Activated CD4-positive, alpha-beta T cell treated with anti-CD3 and anti-CD28 coated beads, Interleukin-2, amount 10 ng/mL, durations not matched to agents 24 days and 14 days (primary cell): Measurements from ENCODE around the gene AIFM3. TPM values are rescaled to one million over a fixed set of nuclear protein-coding genes. Genes with fewer than 3 reads are reported as not detected.

Experiments used
- DNase-seq: peaks from one replicate; pipeline ENCODE4 v3.0.0; 2022
- H3K27ac Mint-ChIP-seq: one replicate; pipeline ENCODE4 v1.8.0; 2022; ENCODE audit warnings: mild to moderate bottlenecking, mixed read lengths
- H3K27me3 Mint-ChIP-seq: one replicate; pipeline ENCODE4 v1.8.0; 2022; ENCODE audit warnings: mixed read lengths
- H3K36me3 Mint-ChIP-seq: one replicate; pipeline ENCODE4 v1.8.0; 2022; ENCODE audit warnings: low read depth, mild to moderate bottlenecking, mixed read lengths
- H3K4me1 Mint-ChIP-seq: one replicate; pipeline ENCODE4 v1.8.0; 2021; ENCODE audit warnings: mixed read lengths
- H3K4me3 Mint-ChIP-seq: one replicate; pipeline ENCODE4 v1.8.0; 2022; ENCODE audit warnings: mild to moderate bottlenecking, moderate library complexity, mixed read lengths
- H3K9me3 Mint-ChIP-seq: one replicate; pipeline ENCODE4 v1.8.0; 2021; ENCODE audit warnings: mixed read lengths
- intact Hi-C: fragments of 100-400 bp; cut with micrococcal nuclease; formaldehyde crosslinking; loops from one replicate; pipeline ENCODE4 v1.15.1; 2023
- total RNA-seq: library from RNA; stranded (reverse); gene quantifications from 2 replicates; pipeline ENCODE4 v1.2.3, GENCODE V29; 2022

AIFM3 gene
- total RNA-seq, 1 donor from 2014 or later, result 0.37 TPM

GRCh38 chr22:20946991-20947390 lies 20.1 kb upstream of the AIFM3 start:
- Mint-ChIP-seq H3K27ac (no peak overlapping the region), H3K27me3 (no peaks in the 10 kb centered on the region), H3K9me3 (no peaks in the 10 kb centered on the region), H3K4me3 (no peak overlapping the region), H3K36me3 (peaks cover 44% of the 10 kb centered on the region), H3K4me1 (peaks cover 41% of the 10 kb centered on the region)
- no peak for DNase-seq
- intact Hi-C loops, result no loop called here

- Mint-ChIP-seq H3K4me3 (no peak overlapping the region), H3K27me3 (no peaks in the 10 kb centered on the region), H3K36me3 (peaks cover 43% of the 10 kb centered on the region), H3K9me3 (no peaks in the 10 kb centered on the region), H3K27ac (no peak overlapping the region), H3K4me1 (peaks cover 33% of the 10 kb centered on the region)
- no peak for DNase-seq
- intact Hi-C loops, result no loop called here
Measured at GRCh38 chr22:20948450-20948849, 18.6 kb upstream of the AIFM3 start.

- intact Hi-C loops, result no loop called here
- Mint-ChIP-seq H3K4me3 (no peak overlapping the region), H3K27me3 (no peaks in the 10 kb centered on the region), H3K4me1 (peaks cover 28% of the 10 kb centered on the region), H3K36me3 (peaks cover 44% of the 10 kb centered on the region), H3K27ac (no peak overlapping the region), H3K9me3 (no peaks in the 10 kb centered on the region)
- no peak for DNase-seq
Measured at GRCh38 chr22:20948989-20949388, 18.1 kb upstream of the AIFM3 start.

GRCh38 chr22:20949698-20950183 lies 17.3 kb upstream of the AIFM3 start:
- Mint-ChIP-seq H3K4me3 (no peak overlapping the region), H3K36me3 (peaks cover 48% of the 10 kb centered on the region), H3K27ac (peak overlapping the region; percentile 21), H3K4me1 (peaks cover 28% of the 10 kb centered on the region), H3K9me3 (no peaks in the 10 kb centered on the region), H3K27me3 (no peaks in the 10 kb centered on the region)
- intact Hi-C loops, result no loop called here
- DNase-seq, result no peak

- H3K9me3 Mint-ChIP-seq, result no peaks in the 10 kb centered on the region
- no peak overlapping the region for H3K27ac Mint-ChIP-seq
- H3K4me3 Mint-ChIP-seq, result no peak overlapping the region
- H3K36me3 Mint-ChIP-seq, result peaks cover 43% of the 10 kb centered on the region
- intact Hi-C loops, result no loop called here
- H3K4me1 Mint-ChIP-seq, result peaks cover 19% of the 10 kb centered on the region
- H3K27me3 Mint-ChIP-seq, result peaks cover 2% of the 10 kb centered on the region
- no peak for DNase-seq
Measured at GRCh38 chr22:20951151-20951931, 15.7 kb upstream of the AIFM3 start.

DNA sequence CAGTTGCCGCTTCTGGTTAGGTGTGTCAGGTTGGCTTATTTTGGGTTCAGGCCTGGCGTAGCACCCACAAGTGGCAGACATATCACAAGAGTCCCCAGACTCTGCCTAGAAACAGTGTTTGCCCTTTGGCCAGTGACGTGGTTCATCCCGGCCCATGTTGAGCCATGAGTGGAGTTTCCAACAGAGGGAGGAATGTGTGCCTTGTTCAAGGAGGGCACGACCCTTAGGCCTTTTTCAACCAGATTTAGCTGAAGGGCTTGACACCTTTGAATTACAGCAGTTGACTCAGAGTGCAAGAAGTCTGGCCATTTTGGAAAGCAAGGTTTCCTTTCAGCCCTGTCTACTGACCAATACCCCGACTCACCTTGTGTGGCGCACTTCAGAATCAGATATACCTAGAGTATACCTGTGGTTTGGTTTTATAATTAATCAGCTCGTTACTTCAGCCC lies 15.1 kb upstream of the AIFM3 start:
- Mint-ChIP-seq H3K27ac (no peak overlapping the region), H3K4me3 (no peak overlapping the region), H3K27me3 (peaks cover 3% of the 10 kb centered on the region), H3K36me3 (peaks cover 42% of the 10 kb centered on the region), H3K9me3 (no peaks in the 10 kb centered on the region), H3K4me1 (peaks cover 16% of the 10 kb centered on the region)
- intact Hi-C loops, result no loop called here
- DNase-seq, result no peak

- no peak overlapping the region for H3K4me3 Mint-ChIP-seq
- intact Hi-C loops, result no loop called here
- H3K36me3 Mint-ChIP-seq, result peaks cover 42% of the 10 kb centered on the region
- H3K27me3 Mint-ChIP-seq, result peaks cover 8% of the 10 kb centered on the region
- no peak overlapping the region for H3K27ac Mint-ChIP-seq
- H3K4me1 Mint-ChIP-seq, result peaks cover 16% of the 10 kb centered on the region
- no peak for DNase-seq
- H3K9me3 Mint-ChIP-seq, result no peaks in the 10 kb centered on the region
Measured at GRCh38 chr22:20952544-20953341, 14.3 kb upstream of the AIFM3 start.

GRCh38 chr22:20953342-20953608 lies 13.8 kb upstream of the AIFM3 start:
- peaks cover 42% of the 10 kb centered on the region for H3K36me3 Mint-ChIP-seq
- no peaks in the 10 kb centered on the region for H3K9me3 Mint-ChIP-seq
- intact Hi-C loops, result no loop called here
- H3K4me3 Mint-ChIP-seq, result no peak overlapping the region
- H3K4me1 Mint-ChIP-seq, result peaks cover 14% of the 10 kb centered on the region
- DNase-seq, result no peak
- H3K27ac Mint-ChIP-seq, result no peak overlapping the region
- peaks cover 13% of the 10 kb centered on the region for H3K27me3 Mint-ChIP-seq

DNA sequence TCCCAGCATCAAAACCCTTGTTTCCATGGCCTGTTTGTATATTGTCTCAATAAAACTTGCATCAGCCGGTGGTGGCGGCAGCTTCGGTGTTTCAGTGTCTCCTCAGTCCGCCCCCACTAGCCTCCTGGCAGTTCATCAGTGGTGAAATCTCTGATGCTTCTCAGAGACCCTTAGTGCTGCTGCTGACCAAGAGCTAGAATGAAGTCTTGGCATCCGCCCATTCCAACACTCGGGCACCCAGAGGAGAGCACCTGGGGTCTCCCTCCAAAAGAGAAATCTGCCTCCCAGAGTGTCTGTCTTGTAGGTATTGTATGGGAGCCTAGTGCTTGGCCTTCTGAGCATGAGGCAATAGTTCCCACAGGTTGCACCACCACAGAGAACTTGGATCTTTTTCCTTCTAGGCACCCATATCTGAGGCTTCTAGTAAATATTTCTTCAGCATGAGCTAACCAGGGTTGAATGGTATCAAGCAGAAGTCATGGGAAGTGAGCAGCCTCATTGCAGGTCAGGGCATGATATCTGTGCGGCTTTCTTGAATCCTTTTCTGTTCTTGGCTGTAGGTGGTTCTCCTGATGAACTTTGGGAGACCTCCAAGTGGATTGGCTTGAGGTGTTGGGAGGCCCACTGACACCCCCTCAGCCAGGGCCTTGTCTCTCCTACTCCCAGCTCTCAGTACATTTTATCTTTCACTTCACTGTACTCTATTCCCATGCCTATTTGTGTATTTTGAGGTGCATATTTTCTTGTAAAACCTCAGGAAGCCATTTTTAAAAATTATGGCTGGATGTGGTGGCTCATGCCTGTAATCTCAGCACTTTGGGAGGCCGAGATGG lies 13.2 kb upstream of the AIFM3 start:
- peaks cover 42% of the 10 kb centered on the region for H3K36me3 Mint-ChIP-seq

DNA sequence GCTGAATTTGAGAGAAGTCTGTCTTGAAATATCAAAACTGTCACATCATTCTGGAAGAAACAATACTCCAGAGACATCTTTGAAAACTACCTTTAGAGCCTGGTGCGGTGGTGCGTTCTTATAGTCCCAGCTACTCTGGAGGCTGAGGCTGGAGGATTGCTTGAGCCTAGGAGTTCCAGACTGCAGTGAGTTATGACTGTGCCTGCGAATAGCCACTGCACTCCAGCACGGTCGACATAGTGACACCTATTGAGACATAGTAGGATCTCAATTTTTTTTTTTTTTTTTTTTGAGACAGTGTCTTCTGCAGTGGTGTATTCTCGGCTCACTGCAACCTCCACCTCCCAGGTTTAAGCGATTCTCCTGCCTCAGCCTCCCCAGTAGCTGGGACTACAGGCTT lies 11.5 kb upstream of the AIFM3 start:
- DNase-seq, result no peak
- H3K27ac Mint-ChIP-seq, result no peak overlapping the region
- peaks cover 30% of the 10 kb centered on the region for H3K36me3 Mint-ChIP-seq
- intact Hi-C loops, result no loop called here
- no peaks in the 10 kb centered on the region for H3K9me3 Mint-ChIP-seq
- H3K4me1 Mint-ChIP-seq, result peaks cover 6% of the 10 kb centered on the region
- H3K4me3 Mint-ChIP-seq, result no peak overlapping the region
- H3K27me3 Mint-ChIP-seq, result peaks cover 22% of the 10 kb centered on the region

More for the DNA sequence above, 13.2 kb upstream of the AIFM3 start:
- Mint-ChIP-seq H3K4me1 (peaks cover 13% of the 10 kb centered on the region), H3K4me3 (no peak overlapping the region), H3K27me3 (peaks cover 15% of the 10 kb centered on the region), H3K27ac (no peak overlapping the region), H3K9me3 (no peaks in the 10 kb centered on the region)
- no peak for DNase-seq
- intact Hi-C loops, result no loop called here

- peak overlapping the region; percentile 51 for H3K4me3 Mint-ChIP-seq
- no peak for DNase-seq
- H3K27me3 Mint-ChIP-seq, result peaks cover 23% of the 10 kb centered on the region
- intact Hi-C loops, result no loop called here
- H3K4me1 Mint-ChIP-seq, result peaks cover 7% of the 10 kb centered on the region
- H3K27ac Mint-ChIP-seq, result no peak overlapping the region
- peaks cover 21% of the 10 kb centered on the region for H3K36me3 Mint-ChIP-seq
- H3K9me3 Mint-ChIP-seq, result no peaks in the 10 kb centered on the region
Measured at GRCh38 chr22:20956258-20957101, 10.6 kb upstream of the AIFM3 start.

- intact Hi-C loops, result no loop called here
- Mint-ChIP-seq H3K4me3 (peak overlapping the region; percentile 65), H3K36me3 (peaks cover 17% of the 10 kb centered on the region), H3K27me3 (peaks cover 23% of the 10 kb centered on the region), H3K27ac (no peak overlapping the region), H3K9me3 (no peaks in the 10 kb centered on the region), H3K4me1 (peaks cover 12% of the 10 kb centered on the region)
- no peak for DNase-seq
Measured at GRCh38 chr22:20957102-20957682, 9.9 kb upstream of the AIFM3 start.
